ENCODE results near the gene COL5A1. TPM values are rescaled to one million over a fixed set of nuclear protein-coding genes. Genes with fewer than 3 reads are reported as not detected.

Gene COL5A1
- total RNA-seq, 2 experiments from 2014 or later: 0.05 to 0.08 TPM

DNA sequence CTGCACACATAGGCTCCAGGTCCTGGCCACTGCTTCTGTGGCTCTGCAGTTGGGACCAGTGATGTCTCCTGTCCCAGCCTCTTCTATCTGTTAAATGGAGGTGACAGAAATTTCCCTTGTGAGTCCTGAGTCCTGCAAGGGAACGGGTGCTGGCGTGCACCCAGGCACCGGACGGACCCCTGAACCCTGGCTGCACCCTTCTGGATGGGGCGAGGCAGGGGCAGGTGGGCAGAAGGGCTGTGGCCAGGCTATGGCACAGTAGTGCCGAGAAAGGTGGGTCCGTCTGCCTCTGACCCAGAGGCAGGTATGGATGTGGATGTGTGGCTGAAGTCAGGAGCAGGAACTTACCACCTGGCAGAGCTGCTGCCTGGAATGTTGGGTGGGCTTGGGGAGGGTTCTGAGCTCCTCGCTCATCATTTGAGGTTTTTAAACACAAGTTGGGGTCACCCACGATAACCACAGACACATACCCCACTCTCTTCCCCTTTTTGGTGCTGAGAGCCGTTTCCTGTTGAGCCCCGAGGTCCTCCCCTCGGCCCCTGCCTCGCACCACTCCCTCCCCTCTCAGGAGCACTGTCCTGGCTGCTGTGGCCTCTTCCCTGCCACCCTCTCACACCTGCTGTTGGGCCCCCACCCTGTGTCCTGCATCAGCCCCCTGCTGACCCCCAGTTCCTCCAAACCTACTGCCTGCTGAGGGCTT lies 82.0 kb downstream of the COL5A1 start:
- H3K4me1 Mint-ChIP-seq (ENCODE audit: low read depth): peaks cover 9% of the 10 kb centered on the region
- ATAC-seq: no peak
- CTCF ChIA-PET: no interaction called here
- H3K4me3 Mint-ChIP-seq: no peak overlapping the region
- H3K27me3 Mint-ChIP-seq (ENCODE audit: low read depth): peaks cover 4% of the 10 kb centered on the region
- no peaks in the 10 kb centered on the region for H3K9me3 Mint-ChIP-seq (ENCODE audit: insufficient read depth)
- H3K36me3 Mint-ChIP-seq (ENCODE audit: low read depth): no peaks in the 10 kb centered on the region
- no peak overlapping the region for H3K27ac Mint-ChIP-seq
- no peak for DNase-seq
- POLR2A ChIA-PET: no interaction called here

DNA sequence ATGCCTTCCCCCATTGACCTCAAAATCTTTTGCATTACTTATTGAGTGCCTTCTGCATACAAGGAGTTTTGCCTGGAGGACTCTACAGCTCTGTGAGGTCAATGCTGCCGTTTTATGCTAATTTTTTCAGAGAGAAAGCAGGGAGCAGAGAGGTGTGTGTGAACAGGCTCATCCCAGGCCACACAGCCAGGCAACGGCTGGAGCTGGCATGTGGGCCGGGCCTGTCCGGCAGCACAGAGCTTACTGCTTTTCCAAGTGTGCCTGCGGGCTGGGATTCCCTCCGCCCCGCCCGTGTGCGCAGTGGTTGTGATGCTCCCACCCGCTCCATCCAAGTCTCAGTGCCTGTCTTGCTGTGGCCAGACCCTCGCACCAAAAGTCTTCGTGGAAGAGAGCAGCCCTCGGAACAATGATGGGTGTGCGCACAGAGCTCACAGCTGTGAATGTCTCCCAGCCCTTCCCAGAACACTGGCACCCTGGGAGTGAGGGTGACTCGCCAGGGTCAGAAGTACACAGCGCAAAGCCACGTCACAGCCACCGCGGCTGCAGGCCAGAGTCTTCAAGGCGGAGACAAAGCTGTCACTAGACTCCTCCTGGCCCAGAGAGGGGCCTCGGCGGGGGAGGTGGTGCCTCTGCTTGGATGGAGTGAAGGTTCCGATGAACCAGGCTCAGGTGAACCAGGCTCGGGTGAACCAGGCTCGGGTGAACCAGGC lies 82.8 kb downstream of the COL5A1 start:
- CTCF ChIA-PET: no interaction called here
- no peak overlapping the region for H3K27ac Mint-ChIP-seq
- ATAC-seq (no peak), DNase-seq (no peak)
- POLR2A ChIA-PET: no interaction called here
- no peaks in the 10 kb centered on the region for H3K36me3 Mint-ChIP-seq (ENCODE audit: low read depth)
- no peaks in the 10 kb centered on the region for H3K9me3 Mint-ChIP-seq (ENCODE audit: insufficient read depth)
- H3K4me1 Mint-ChIP-seq (ENCODE audit: low read depth): peaks cover 9% of the 10 kb centered on the region
- no peak overlapping the region for H3K4me3 Mint-ChIP-seq
- peaks cover 4% of the 10 kb centered on the region for H3K27me3 Mint-ChIP-seq (ENCODE audit: low read depth)

DNA sequence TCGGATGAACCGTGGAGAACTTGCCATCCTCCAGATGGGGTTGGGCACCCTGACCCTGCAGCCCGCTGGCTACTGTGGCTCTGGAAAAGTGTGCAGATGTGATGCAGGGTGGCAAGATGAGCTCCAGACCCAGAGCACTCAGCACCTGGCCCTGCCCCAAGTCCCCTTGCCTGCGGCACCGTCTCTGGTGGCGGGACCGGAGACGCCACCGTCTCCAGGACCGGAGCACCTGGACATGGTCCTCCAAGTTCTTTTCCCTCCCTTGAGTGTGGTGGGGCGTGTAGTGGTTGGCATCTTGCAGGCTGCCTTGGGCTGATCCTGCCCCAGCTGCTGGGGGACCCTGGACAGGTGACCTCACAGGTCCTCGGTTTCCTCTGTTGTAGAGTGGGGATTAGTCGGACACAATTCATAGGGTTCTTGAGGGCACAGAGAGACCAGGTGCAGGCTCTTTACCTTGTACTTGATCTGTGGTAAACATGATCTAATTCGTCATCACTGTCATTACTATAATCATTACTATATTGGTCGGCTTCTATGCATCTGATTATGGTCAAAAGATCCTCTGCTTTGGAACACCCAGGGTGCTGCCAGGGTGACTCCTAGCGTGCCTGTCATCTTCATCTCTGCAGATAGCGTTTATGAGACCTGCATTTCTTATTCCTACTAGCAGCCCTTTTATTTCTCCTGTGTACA lies 83.5 kb downstream of the COL5A1 start:
- ChIA-PET CTCF (no interaction called here), POLR2A (no interaction called here)
- H3K36me3 Mint-ChIP-seq (ENCODE audit: low read depth): no peaks in the 10 kb centered on the region
- peaks cover 9% of the 10 kb centered on the region for H3K4me1 Mint-ChIP-seq (ENCODE audit: low read depth)
- ATAC-seq: no peak
- peaks cover 4% of the 10 kb centered on the region for H3K27me3 Mint-ChIP-seq (ENCODE audit: low read depth)
- H3K27ac Mint-ChIP-seq: no peak overlapping the region
- H3K4me3 Mint-ChIP-seq: no peak overlapping the region
- no peaks in the 10 kb centered on the region for H3K9me3 Mint-ChIP-seq (ENCODE audit: insufficient read depth)
- no peak for DNase-seq

DNA sequence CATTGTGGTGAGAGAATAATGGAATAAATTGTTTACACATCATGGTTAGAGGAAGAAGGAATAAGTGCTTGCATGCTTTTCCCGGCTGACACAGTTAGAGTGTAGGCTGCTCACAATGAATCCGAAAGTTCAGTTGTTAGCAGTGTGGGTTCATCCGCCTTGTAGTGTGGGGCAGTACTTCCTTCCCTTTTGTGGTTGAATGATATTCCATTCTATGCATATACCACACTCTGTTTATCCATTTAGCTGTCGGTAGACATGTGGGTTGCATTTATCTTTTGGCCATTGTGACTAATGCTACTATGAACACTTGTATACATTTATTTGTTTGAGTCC lies 84.0 kb downstream of the COL5A1 start:
- H3K36me3 Mint-ChIP-seq (ENCODE audit: low read depth): no peaks in the 10 kb centered on the region
- no peaks in the 10 kb centered on the region for H3K9me3 Mint-ChIP-seq (ENCODE audit: insufficient read depth)
- ChIA-PET POLR2A (no interaction called here), CTCF (no interaction called here)
- no peak for DNase-seq
- H3K4me3 Mint-ChIP-seq: no peak overlapping the region
- H3K4me1 Mint-ChIP-seq (ENCODE audit: low read depth): peaks cover 9% of the 10 kb centered on the region
- no peak overlapping the region for H3K27ac Mint-ChIP-seq
- ATAC-seq: no peak
- H3K27me3 Mint-ChIP-seq (ENCODE audit: low read depth): peaks cover 4% of the 10 kb centered on the region

DNA sequence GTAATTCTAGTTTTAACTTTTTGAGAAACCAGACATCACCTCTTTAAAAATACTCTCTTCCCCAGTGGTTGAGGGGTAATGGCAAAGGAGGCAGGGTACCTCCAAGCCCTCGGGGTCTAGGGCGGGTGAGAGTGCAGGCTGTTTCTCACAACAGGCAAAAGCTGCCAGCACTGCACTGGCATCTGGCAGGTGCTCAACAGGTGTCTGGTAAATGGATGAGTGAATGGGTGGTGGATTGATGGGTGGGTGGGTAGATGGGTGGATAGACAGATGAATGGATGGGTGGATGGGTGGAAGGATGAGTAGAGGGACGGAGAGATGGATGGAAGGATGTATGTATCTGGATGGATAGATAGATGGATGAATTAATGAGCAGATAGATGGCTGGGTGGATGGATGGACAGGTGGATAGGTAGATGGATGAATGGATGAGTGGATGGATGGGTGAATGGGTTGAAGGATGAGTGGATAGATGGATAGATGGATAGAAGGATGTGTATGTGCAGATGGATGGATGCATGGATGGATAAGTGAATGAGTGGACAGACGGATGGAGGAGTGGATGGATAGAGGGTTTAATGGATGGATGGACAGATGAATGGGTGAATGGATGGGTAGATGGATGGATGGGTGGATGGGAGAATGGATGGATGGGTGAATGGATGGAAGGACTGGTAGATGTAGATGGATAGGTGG lies 84.6 kb downstream of the COL5A1 start:
- Mint-ChIP-seq H3K4me1 (ENCODE audit: low read depth) (peaks cover 9% of the 10 kb centered on the region), H3K27me3 (ENCODE audit: low read depth) (peaks cover 4% of the 10 kb centered on the region), H3K27ac (no peak overlapping the region), H3K36me3 (ENCODE audit: low read depth) (no peaks in the 10 kb centered on the region), H3K4me3 (no peak overlapping the region), H3K9me3 (ENCODE audit: insufficient read depth) (no peaks in the 10 kb centered on the region)
- no peak for ATAC-seq
- ChIA-PET POLR2A (no interaction called here), CTCF (no interaction called here)
- no peak for DNase-seq

DNA sequence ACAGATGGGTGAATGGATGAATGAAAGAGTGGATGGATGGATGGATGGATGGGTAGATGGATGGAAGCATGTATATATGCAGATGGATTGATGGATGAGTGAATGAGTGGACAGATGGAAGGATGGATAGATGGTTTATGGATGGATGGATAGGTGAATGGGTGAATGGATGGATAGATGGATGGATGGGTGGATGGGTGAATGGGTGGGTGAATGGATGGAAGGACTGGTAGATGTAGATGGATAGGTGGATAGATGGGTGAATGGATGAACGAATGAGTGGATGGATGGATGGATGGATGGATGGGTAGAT lies 85.1 kb downstream of the COL5A1 start:
- peaks cover 9% of the 10 kb centered on the region for H3K4me1 Mint-ChIP-seq (ENCODE audit: low read depth)
- H3K4me3 Mint-ChIP-seq: no peak overlapping the region
- ChIA-PET POLR2A (no interaction called here), CTCF (no interaction called here)
- no peak overlapping the region for H3K27ac Mint-ChIP-seq
- H3K36me3 Mint-ChIP-seq (ENCODE audit: low read depth): no peaks in the 10 kb centered on the region
- ATAC-seq (no peak), DNase-seq (no peak)
- H3K9me3 Mint-ChIP-seq (ENCODE audit: insufficient read depth): no peaks in the 10 kb centered on the region
- peaks cover 4% of the 10 kb centered on the region for H3K27me3 Mint-ChIP-seq (ENCODE audit: low read depth)

DNA sequence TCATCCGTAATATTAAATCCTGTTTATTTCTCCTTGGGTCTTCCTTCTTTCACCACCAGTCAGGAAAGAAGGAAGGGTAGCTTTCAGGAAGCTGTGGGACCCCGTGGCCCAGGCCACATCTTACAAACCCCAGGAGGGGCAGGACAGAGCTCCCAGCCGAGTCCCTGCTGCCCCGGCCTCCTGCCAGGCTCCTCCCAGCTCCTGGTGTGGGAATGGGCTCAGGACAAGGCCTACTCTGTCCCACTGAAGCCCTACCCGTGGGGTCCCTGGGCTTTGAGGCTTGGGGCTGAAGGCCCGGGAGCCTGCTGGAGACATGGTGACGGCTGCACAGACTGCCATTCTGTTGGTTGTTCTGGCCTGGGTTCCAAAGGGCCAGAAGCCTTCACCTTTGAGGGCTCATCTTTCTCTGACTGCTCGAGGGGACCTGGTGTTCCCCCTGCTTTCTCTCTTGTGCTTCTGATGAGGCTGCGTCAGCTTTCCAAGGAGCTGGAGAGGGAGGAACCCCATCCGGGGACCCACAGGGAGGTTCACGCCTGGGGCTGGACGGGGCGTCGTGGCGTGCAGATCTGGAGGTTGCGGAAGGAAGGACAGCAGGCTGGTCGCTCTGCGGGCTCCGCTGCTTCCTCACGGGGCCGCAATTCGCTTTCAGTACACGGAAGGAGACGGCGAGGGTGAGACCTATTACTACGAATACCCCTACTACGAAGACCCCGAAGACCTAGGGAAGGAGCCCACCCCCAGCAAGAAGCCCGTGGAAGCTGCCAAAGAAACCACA lies 86.6 kb downstream of the COL5A1 start:
- ChIA-PET POLR2A (no interaction called here), CTCF (no interaction called here)
- DNase-seq (no peak), ATAC-seq (no peak)
- Mint-ChIP-seq H3K9me3 (ENCODE audit: insufficient read depth) (no peaks in the 10 kb centered on the region), H3K27ac (no peak overlapping the region), H3K4me1 (ENCODE audit: low read depth) (peaks cover 9% of the 10 kb centered on the region), H3K4me3 (no peak overlapping the region), H3K36me3 (ENCODE audit: low read depth) (no peaks in the 10 kb centered on the region), H3K27me3 (ENCODE audit: low read depth) (peaks cover 2% of the 10 kb centered on the region)

DNA sequence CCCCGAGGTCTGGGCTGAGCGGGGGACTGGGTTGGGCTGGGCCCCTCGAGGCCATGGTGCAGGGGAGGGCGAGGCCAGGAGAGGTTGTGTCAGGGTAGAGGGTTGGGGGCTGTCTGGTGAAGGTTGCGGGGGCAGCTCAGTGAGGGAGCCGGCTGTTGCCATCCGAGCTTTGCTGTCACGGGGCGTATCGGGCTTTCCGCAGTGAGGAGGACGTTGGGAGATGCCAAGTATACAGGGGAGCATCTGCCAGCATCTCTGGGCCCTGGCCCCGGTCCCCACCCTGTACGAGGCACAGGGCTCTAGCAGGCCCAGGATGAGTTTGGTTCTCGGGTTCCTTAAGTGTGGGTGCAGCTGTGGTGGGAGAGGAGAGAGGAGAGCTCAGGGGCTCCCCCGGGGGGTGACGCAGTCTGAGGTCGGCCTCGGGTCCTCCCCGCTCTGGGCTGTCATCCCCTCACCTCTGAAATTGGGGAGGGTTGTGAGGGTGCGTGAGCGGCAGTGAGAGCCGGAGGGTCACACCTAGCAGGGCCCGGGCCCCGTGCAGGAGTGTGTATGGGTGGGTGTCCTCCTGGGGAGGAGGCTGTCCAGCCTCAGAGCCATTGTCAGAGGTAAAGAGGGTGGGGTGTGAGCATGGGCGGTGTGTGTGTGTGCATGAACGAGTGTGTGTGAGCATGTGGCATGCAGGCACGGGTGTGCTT lies 87.3 kb downstream of the COL5A1 start:
- H3K36me3 Mint-ChIP-seq (ENCODE audit: low read depth): no peaks in the 10 kb centered on the region
- H3K9me3 Mint-ChIP-seq (ENCODE audit: insufficient read depth): no peaks in the 10 kb centered on the region
- H3K27me3 Mint-ChIP-seq (ENCODE audit: low read depth): peaks cover 2% of the 10 kb centered on the region
- DNase-seq (no peak), ATAC-seq (no peak)
- H3K4me1 Mint-ChIP-seq (ENCODE audit: low read depth): peaks cover 9% of the 10 kb centered on the region
- CTCF ChIA-PET: no interaction called here
- H3K4me3 Mint-ChIP-seq: no peak overlapping the region
- POLR2A ChIA-PET: no interaction called here
- H3K27ac Mint-ChIP-seq: no peak overlapping the region

DNA sequence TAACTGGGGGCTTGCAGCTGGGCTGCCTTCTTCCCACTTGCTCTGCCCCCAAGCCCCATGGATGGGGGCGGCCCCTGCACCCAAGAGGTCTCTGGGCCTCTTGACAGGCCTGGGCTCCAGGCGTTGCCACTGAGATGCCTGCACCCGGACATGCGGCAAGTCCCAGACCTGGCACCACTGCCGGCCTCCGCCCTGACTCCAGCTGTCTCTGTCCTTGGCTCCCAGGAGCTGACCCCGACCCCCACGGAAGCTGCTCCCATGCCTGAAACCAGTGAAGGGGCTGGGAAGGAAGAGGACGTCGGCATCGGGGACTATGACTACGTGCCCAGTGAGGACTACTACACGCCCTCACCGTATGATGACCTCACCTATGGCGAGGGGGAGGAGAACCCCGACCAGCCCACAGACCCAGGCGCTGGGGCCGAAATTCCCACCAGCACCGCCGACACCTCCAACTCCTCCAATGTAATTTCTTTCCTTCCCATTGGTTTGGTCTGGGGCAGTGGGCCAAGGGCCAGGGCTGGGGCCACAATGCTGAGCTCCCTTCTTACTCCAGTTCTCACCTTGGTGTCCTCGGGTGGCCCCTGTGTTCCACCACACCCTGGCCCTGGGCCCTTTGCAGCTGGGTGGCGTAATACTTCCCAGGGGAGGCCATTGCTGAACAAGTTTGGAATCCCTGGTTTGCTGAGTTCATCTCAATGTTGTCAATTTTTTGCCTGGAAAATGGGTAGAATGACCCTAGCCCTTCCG lies 88.6 kb downstream of the COL5A1 start:
- ChIA-PET POLR2A (no interaction called here), CTCF (no interaction called here)
- no peak overlapping the region for H3K27ac Mint-ChIP-seq
- ATAC-seq (no peak), DNase-seq (no peak)
- H3K9me3 Mint-ChIP-seq (ENCODE audit: insufficient read depth): no peaks in the 10 kb centered on the region
- no peaks in the 10 kb centered on the region for H3K36me3 Mint-ChIP-seq (ENCODE audit: low read depth)
- H3K27me3 Mint-ChIP-seq (ENCODE audit: low read depth): peaks cover 2% of the 10 kb centered on the region
- H3K4me3 Mint-ChIP-seq: no peak overlapping the region
- H3K4me1 Mint-ChIP-seq (ENCODE audit: low read depth): peaks cover 8% of the 10 kb centered on the region

DNA sequence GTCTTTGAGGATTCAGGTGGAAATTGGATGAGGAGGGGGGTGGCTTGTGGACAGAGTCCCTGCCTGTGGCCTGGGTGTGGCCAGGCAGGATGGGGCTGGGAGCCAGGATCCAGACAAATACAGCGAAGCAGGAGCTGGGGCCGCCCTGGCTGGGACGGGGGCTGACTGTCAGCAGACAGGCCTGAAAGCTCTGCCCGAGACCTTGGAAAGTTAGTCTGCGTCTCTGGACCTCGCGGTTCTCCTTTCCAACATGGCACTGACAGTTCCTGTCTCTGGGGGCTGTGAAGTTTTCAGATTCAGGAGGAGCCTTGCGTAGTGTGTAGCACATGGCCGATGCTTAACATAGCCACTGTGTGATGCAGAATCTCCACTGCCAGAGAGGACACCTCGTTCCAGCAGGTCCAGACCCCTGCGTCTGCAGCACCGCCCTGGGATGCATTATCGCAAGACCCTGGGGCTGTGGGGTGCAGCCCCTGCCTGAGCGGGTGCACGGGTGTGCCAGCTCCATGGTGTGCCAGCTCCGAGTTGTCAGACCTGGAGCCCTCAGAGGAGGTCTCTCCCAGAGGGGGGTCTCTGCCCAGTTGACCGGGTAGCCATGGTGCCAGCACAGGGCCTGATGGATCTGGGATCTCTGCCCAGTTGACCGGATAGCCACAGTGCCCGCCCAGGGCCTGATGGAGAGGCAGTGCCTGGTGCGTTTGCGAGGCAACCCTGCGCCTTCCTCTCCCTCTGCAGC lies 89.3 kb downstream of the COL5A1 start:
- POLR2A ChIA-PET: no interaction called here
- Mint-ChIP-seq H3K27me3 (ENCODE audit: low read depth) (no peaks in the 10 kb centered on the region), H3K9me3 (ENCODE audit: insufficient read depth) (no peaks in the 10 kb centered on the region), H3K36me3 (ENCODE audit: low read depth) (no peaks in the 10 kb centered on the region), H3K27ac (no peak overlapping the region), H3K4me1 (ENCODE audit: low read depth) (peaks cover under 1% of the 10 kb centered on the region), H3K4me3 (no peak overlapping the region)
- DNase-seq: no peak
- CTCF ChIA-PET: no interaction called here
- ATAC-seq: no peak
